Mesenteric fat pad (tissue), 1 donor: Measurements from ENCODE around the gene ULBP1. TPM values are rescaled to one million over a fixed set of nuclear protein-coding genes. Genes with fewer than 3 reads are reported as not detected.
"Not testable (repeated sequence)": the region's sequence is repeated elsewhere in the genome, so short reads cannot be mapped to it uniquely, and the experiment has no call there.

Experiments used
- DNase-seq: peaks from one replicate; pipeline ENCODE4 v3.0.0-alpha.2; 2020; ENCODE audit warnings: low spot score
- total RNA-seq: library from RNA; stranded (reverse); fragmentation: NEBNext Ultra II Directional; extraction: Animal tissue kit (Norgen Biotek cat#: 25700); gene quantifications from one replicate; pipeline ENCODE4 v1.2.1, GENCODE V29; 2021
- donor health status: DM: yes; HTN: yes; CAD: no.

Gene ULBP1
- total RNA-seq, 1 donor from 2014 or later: 0.19 TPM

- no peak for DNase-seq
Observed at GRCh38 chr6:149933036-149933435, 30.7 kb upstream of the ULBP1 start.

DNA sequence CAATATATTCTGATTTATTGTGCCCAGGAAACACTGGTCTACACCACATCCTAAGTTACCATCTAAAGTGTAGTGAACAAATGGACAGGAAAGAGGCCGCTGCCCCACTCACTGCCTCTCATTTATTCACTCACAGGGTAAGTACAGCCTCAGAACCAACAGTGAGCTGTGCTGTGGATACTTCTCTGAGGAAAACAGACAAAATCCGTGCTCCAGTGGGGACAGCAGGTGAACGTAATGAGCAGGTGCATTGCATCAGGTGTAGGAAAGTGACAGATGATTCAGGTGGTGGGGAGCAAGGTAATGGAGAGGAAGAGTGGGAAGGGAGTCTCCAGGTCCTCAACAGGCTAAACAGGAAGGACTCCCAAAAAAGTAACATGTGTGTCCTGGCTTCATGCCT lies 30.3 kb upstream of the ULBP1 start:
- DNase-seq: peak; percentile 35

- DNase-seq: peak; percentile 57
Observed at GRCh38 chr6:149934249-149935156, 29.2 kb upstream of the ULBP1 start.

GRCh38 chr6:149935246-149935645 lies 28.5 kb upstream of the ULBP1 start:
- no peak for DNase-seq

DNA sequence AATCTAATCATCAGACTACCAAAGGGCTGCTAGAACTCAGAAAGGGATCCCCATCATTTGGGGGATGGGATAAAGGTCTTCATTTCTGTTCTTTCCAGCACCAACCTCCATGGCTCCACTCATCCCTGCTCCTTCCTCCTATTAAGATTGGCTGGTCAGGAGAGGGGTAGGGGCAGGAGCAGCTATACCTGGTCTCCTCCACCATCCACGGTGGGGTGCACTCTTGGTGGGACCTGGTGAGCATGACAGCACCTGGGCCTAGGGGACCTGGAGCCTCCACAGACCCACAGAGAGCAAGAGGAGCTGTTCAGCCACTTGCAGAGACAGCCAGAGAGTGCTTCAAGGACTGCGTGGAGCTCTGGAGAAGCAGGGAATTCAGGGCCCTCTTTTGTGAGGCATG lies 28.1 kb upstream of the ULBP1 start:
- DNase-seq: no peak

DNA sequence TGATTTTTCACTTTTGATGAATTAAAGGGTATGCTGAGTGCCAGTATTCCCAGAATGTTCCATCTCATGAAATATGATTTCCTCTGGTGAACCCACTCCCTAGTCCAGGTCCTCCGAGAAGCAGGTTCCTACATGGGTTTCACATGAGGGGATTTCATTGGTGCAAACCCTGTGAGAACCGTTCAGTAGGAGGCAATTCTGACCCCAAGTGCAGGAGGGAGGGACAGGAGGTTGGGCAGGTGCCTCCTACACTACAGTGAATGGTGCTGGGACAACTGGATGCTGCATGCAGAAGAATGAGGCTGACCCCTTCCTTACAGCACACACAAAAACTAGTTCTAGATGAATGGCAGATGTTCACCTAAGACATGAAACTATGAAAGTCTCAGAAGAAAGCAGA lies 27.0 kb upstream of the ULBP1 start:
- no peak for DNase-seq

- DNase-seq: not testable (repeated sequence)
Observed at GRCh38 chr6:149938013-149938570, 25.7 kb upstream of the ULBP1 start.

GRCh38 chr6:149938571-149939355 lies 25.0 kb upstream of the ULBP1 start:
- DNase-seq: no peak

GRCh38 chr6:149939356-149939648 lies 24.4 kb upstream of the ULBP1 start:
- no peak for DNase-seq

- DNase-seq: no peak
Observed at GRCh38 chr6:149939909-149940671, 23.7 kb upstream of the ULBP1 start.

GRCh38 chr6:149940672-149940982 lies 23.1 kb upstream of the ULBP1 start:
- DNase-seq: no peak

GRCh38 chr6:149941583-149942460 lies 21.9 kb upstream of the ULBP1 start, which contains the start of gene ULBP2:
ULBP2 (plus strand) TSS chr6:149942014; CDS start chr6:149942073, 59 bp downstream.
- DNase-seq: no peak

- DNase-seq: no peak
Observed at GRCh38 chr6:149942461-149942829, 21.3 kb upstream of the ULBP1 start.

GRCh38 chr6:149943321-149943720 lies 20.4 kb upstream of the ULBP1 start:
- not testable (repeated sequence) for DNase-seq

GRCh38 chr6:149945276-149945675 lies 18.5 kb upstream of the ULBP1 start:
- DNase-seq: not testable (repeated sequence)

- peak; percentile 81 for DNase-seq
Observed at GRCh38 chr6:149946631-149947030, 17.1 kb upstream of the ULBP1 start.

DNA sequence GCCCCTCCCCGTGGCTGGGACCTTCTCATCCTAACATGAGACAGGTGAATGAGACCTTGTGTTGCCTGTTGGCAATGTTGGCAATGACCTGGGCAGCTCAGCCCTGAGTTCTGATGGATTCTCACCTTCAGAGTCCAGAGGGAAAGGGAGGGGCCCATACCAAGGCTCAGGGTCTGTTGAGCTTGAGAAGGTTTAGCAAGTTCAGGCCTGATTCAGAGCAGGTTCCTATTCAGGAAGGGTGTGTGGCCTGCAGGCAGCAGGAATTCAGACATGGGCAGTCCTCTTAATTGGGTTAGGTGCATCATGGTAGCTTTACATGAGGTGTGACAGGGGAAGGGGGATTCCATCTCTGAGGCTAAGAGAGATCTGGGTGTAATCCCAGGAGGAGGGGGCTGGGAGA lies 16.2 kb upstream of the ULBP1 start:
- not testable (repeated sequence) for DNase-seq

DNA sequence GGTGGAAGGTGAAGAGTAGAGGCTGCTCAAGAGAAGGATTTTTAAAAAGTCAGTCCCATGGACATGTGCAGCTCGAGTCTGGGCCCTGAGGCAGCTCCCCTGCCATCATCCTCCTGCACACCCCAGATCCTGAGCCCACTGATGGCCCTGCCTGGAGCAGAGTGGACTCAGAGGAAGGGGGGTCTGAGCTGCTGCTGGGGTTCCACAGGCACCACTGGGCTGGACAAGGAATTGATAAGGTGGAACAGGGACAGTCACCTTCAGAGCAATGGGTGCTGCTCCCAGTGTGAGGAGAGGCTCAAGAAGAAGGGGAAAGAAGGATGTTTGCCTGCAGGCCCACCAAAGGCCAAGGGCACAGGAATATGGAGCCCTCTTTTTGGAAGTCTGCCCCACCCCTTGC lies 15.7 kb upstream of the ULBP1 start:
- DNase-seq: no peak

DNA sequence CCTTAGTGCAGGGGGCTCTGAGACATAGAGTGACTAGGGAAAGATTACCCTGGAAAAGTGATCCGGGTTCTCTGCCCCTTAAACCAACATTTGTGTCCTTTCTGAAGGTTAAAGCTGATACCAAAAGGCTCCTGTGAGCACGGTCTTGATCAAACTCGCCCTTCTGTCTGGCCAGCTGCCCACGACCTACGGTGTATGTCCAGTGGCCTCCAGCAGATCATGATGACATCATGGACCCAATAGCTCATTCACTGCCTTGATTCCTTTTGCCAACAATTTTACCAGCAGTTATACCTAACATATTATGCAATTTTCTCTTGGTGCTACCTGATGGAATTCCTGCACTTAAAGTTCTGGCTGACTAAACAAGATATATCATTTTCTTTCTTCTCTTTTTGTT lies 15.1 kb upstream of the ULBP1 start:
- no peak for DNase-seq

- DNase-seq: no peak
Observed at GRCh38 chr6:149950423-149950822, 13.3 kb upstream of the ULBP1 start.

DNA sequence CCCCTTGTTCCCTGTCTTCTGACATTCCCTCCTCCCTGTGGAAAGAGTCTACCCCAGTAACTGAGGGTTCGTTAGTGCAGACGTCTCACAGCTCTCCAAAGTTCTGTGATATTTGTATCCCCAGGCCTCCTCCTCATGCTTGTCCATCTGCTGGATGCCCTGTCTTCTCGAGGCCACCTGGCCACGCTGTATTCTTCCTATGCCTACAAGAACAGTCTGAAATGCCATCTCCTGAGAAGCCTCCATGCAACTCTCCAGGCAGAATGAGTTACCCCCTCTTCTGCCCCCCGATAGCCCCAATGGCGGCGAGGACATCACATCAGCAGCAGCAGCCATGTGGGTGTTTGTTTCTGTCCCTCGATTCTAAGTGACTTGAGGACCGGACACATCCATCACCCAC lies 12.6 kb upstream of the ULBP1 start:
- DNase-seq: no peak
